Neural cell (in vitro differentiated cells): ENCODE measurements around the gene COL17A1.

Experiments used
- EP300 ChIP-seq: fragments of 450-650 bp; conservative IDR thresholded peaks from 2 replicates; pipeline ENCODE4 v1.6.1; 2014; ENCODE audit warnings: antibody characterized with exemption, mild to moderate bottlenecking, moderate library complexity; ENCODE audit not compliant: poor library complexity, severe bottlenecking
- EZH2 ChIP-seq: fragments of 200-600, 300-800 bp; shearing (Covaris generic), sonication (generic); IDR thresholded peaks from 2 replicates; pipeline ENCODE4 v1.6.1; 2014; ENCODE audit warnings: antibody characterized with exemption, low read length, borderline replicate concordance, mild to moderate bottlenecking; ENCODE audit not compliant: insufficient read depth, poor library complexity, severe bottlenecking
- MXI1 ChIP-seq: fragments of 450-650 bp; conservative IDR thresholded peaks from 2 replicates; pipeline ENCODE4 v1.6.1; 2014; ENCODE audit warnings: antibody characterized with exemption, mild to moderate bottlenecking; ENCODE audit not compliant: poor library complexity, severe bottlenecking
- POLR2AphosphoS5 ChIP-seq: IDR thresholded peaks from 2 replicates; pipeline ENCODE4 v1.6.1; 2012
- RAD21 ChIP-seq: fragments of 450-650 bp; conservative IDR thresholded peaks from 2 replicates; pipeline ENCODE4 v1.6.1; 2014; ENCODE audit warnings: antibody characterized with exemption, mild to moderate bottlenecking, moderate library complexity
- REST ChIP-seq: IDR thresholded peaks from 2 replicates; pipeline ENCODE4 v1.6.1; 2012; ENCODE audit warnings: borderline replicate concordance
- SMC3 ChIP-seq: fragments of 450-650 bp; conservative IDR thresholded peaks from 2 replicates; pipeline ENCODE4 v1.6.1; 2014; ENCODE audit warnings: antibody characterized with exemption, mild to moderate bottlenecking, moderate library complexity; ENCODE audit not compliant: poor library complexity
- TAF1 ChIP-seq: IDR thresholded peaks from 2 replicates; pipeline ENCODE4 v1.6.1; 2012; ENCODE audit warnings: low read depth
- TF ChIP-seq, protein P1 (sequence below): fragments of 450-650 bp; IDR thresholded peaks from 2 replicates; pipeline ENCODE4 v1.5.1; 2014; ENCODE audit warnings: antibody characterized with exemption, mild to moderate bottlenecking, moderate library complexity; ENCODE audit not compliant: poor library complexity, severe bottlenecking

GRCh38 chr10:104077663-104078151 lies 8.0 kb downstream of the COL17A1 start:
- TF ChIP-seq EP300 (no peak), REST (no peak), TAF1 (no peak), POLR2AphosphoS5 (no peak), MXI1 (no peak), EZH2 (no peak), SMC3 (no peak), RAD21 (no peak)
- TF ChIP-seq, protein P1, sequence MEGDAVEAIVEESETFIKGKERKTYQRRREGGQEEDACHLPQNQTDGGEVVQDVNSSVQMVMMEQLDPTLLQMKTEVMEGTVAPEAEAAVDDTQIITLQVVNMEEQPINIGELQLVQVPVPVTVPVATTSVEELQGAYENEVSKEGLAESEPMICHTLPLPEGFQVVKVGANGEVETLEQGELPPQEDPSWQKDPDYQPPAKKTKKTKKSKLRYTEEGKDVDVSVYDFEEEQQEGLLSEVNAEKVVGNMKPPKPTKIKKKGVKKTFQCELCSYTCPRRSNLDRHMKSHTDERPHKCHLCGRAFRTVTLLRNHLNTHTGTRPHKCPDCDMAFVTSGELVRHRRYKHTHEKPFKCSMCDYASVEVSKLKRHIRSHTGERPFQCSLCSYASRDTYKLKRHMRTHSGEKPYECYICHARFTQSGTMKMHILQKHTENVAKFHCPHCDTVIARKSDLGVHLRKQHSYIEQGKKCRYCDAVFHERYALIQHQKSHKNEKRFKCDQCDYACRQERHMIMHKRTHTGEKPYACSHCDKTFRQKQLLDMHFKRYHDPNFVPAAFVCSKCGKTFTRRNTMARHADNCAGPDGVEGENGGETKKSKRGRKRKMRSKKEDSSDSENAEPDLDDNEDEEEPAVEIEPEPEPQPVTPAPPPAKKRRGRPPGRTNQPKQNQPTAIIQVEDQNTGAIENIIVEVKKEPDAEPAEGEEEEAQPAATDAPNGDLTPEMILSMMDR: no peak
